HG03439 (cell line): ENCODE data around the gene PMP22.
A peak's percentile ranks its signal among the peaks of the same experiment; 100 is the strongest.
"Not testable (repeated sequence)": the region's sequence is repeated elsewhere in the genome, so short reads cannot be mapped to it uniquely, and the experiment has no call there.

ENCODE experiments used
- ATAC-seq: cut with Tn5 transposase; IDR thresholded peaks from one replicate; pipeline ENCODE4 v1.9.1; 2021; ENCODE audit warnings: mild to moderate bottlenecking, moderate library complexity; ENCODE audit not compliant: unreplicated experiment

The PMP22 gene

GRCh38 chr17:15257258-15257788, 7.8 kb downstream of the PMP22 start:
- ATAC-seq, result peak; percentile 67

- ATAC-seq, result no peak
Measured at GRCh38 chr17:15256689-15257088, 8.4 kb downstream of the PMP22 start.

GRCh38 chr17:15255713-15256454, 9.2 kb downstream of the PMP22 start:
- no peak for ATAC-seq

- ATAC-seq, result no peak
Measured at GRCh38 chr17:15250135-15250860, 14.8 kb downstream of the PMP22 start.

- ATAC-seq, result no peak
Measured at GRCh38 chr17:15249487-15249886, 15.6 kb downstream of the PMP22 start.

GRCh38 chr17:15247891-15248529, 17.1 kb downstream of the PMP22 start:
- no peak for ATAC-seq

- ATAC-seq, result no peak
Measured at GRCh38 chr17:15245054-15245453, 20.1 kb downstream of the PMP22 start.

- no peak for ATAC-seq
Measured at GRCh38 chr17:15240644-15241043, 24.5 kb downstream of the PMP22 start.

- ATAC-seq, result no peak
Measured at GRCh38 chr17:15239491-15239890, 25.6 kb downstream of the PMP22 start.

- ATAC-seq, result no peak
Measured at GRCh38 chr17:15238676-15239422, 26.3 kb downstream of the PMP22 start.

- ATAC-seq, result no peak
Measured at GRCh38 chr17:15238057-15238456, 27.1 kb downstream of the PMP22 start.

GRCh38 chr17:15237106-15237425, 28.1 kb downstream of the PMP22 start:
- no peak for ATAC-seq

- no peak for ATAC-seq
Measured at GRCh38 chr17:15236281-15237105, 28.6 kb downstream of the PMP22 start.

- no peak for ATAC-seq
Measured at GRCh38 chr17:15233971-15234370, 31.2 kb downstream of the PMP22 start.

- ATAC-seq, result no peak
Measured at GRCh38 chr17:15233022-15233805, 31.9 kb downstream of the PMP22 start.

- ATAC-seq, result no peak
Measured at GRCh38 chr17:15232517-15232915, 32.6 kb downstream of the PMP22 start.

GRCh38 chr17:15231851-15232516, 33.1 kb downstream of the PMP22 start:
- ATAC-seq, result no peak

- ATAC-seq, result no peak
Measured at GRCh38 chr17:15230866-15231265, 34.3 kb downstream of the PMP22 start.

GRCh38 chr17:15221827-15222226, 43.3 kb downstream of the PMP22 start:
- not testable (repeated sequence) for ATAC-seq
